ENCODE measurements around the gene RDH16.
"Not testable (repeated sequence)": the region's sequence is repeated elsewhere in the genome, so short reads cannot be mapped to it uniquely, and the experiment has no call there.

RDH16 gene

DNA sequence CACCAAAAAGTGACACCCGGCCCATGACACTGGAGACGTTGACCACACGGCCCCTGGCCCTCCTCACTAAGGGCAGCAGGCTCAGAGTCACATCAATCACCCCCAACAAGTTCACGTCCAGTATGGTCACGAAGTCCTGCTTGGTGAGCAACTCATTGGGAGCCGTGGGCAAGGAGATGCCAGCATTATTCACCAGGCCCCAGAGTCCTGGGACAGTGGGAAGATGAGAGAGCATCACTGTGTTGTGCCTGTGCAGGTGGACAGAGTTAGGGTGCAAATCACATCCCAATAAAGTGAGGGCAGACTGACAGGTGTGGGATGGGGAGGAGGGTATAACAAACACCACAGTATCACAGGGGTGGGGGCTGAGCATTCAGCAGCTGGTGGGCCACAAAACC lies 2.5 kb downstream of the RDH16 start:
- DNase-seq (ENCODE audit: low read depth in 1 of 2, low spot score in 1 of 2), result no peak

- no peak for DNase-seq (ENCODE audit: low read depth in 1 of 2, low spot score in 1 of 2)
Measured at GRCh38 chr12:56954057-56954957, 3.1 kb downstream of the RDH16 start.

DNA sequence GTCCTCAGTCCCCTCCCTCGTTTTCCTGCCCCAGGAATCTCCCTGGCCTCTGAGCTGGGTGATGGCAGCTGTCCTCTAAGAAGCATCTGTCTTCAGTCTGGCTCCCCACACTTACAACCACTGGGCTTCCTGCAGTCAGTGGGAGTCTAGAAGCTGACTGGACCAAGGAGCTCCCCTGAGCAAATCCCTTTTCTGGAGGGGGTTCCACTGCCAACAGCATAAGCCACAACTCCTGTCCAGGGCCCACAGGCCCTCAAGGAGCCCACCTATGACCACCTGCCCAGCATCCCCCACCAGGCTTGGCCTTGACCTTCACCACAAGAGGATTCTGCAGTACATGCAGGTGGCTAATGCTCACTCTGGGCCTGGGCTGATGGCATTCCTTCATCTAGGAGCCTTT lies 4.1 kb downstream of the RDH16 start:
- DNase-seq (ENCODE audit: low read depth in 1 of 2, low spot score in 1 of 2), result no peak

- DNase-seq (ENCODE audit: low read depth in 1 of 2, low spot score in 1 of 2), result no peak
Measured at GRCh38 chr12:56951582-56952339, 5.6 kb downstream of the RDH16 start.

- DNase-seq (ENCODE audit: low read depth in 1 of 2, low spot score in 1 of 2), result no peak
Measured at GRCh38 chr12:56948881-56949280, 8.5 kb downstream of the RDH16 start.

DNA sequence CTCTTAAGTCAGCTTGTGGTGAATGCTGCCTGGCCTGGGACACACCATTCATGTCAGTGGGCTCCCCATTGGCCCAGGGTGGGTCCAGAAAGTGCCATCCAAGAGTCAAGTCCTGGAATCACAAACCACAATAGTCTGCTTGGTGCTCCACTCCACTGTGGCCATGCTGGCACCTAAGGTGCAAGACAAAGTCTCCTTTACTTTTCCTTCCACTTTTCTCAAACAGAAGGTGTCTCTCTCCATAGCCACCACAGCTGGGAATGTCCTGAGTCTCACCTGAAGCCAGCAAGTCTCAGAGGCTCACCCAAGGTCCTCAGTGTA lies 9.0 kb downstream of the RDH16 start:
- DNase-seq (ENCODE audit: low read depth in 1 of 2, low spot score in 1 of 2), result no peak

GRCh38 chr12:56947633-56948456 lies 9.6 kb downstream of the RDH16 start:
- DNase-seq (ENCODE audit: low read depth in 1 of 2, low spot score in 1 of 2), result no peak

DNA sequence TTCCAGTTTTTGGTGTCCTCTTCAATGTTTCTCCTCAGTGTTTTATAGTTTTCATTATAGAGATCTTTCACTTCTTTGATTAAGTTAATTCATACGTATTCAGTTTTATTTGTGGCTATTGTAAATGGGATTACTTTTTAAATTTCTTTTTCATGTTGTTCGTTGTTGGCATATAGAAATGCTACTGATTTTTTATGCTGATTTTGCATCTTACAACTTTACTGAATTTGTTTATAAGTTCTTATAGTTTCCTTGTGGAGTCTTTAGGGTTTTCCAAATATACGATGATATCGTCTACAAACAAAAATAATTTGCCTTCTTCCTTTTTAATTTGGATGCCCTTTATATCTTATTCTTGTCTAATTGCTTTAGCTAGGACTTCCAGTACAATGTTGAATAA lies 13.5 kb downstream of the RDH16 start:
- DNase-seq (ENCODE audit: low read depth in 1 of 2, low spot score in 1 of 2), result no peak

GRCh38 chr12:56943374-56943773 lies 14.0 kb downstream of the RDH16 start:
- DNase-seq (ENCODE audit: low read depth in 1 of 2, low spot score in 1 of 2), result not testable (repeated sequence)

DNA sequence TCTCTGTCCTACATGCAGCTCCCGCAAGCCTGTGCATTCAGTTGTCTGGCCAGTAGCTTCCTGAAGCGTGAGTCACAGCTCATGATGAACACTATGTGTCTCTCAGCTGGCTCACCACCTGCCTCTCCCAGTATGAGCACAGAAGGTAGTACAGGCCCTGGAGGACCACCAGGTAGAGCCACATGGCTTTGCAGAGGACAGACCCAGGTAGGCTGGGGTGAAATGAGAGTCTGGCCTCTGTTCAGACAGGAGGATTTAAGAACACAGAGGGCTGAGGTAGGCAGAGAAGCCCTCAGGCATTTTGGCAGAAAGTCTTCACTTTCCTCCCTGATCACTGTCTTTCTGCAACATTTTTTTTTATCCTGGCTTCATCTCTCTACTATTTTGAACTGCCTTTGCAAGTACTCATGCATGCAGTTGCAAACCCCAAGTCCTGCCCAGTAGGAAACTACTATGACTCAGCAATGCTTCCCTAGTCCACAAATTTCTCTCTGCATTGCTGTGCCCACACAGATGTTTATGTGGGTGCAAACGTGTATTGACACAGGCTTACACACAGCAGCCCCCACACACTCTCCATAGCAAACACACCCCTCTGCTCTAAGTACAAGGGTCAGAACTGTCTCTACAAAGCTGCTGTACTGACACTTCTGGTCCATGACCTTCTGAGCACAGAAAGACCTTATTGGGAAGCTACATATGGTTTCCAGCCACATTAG lies 15.9 kb downstream of the RDH16 start:
- DNase-seq (ENCODE audit: low read depth in 1 of 2, low spot score in 1 of 2), result no peak

DNA sequence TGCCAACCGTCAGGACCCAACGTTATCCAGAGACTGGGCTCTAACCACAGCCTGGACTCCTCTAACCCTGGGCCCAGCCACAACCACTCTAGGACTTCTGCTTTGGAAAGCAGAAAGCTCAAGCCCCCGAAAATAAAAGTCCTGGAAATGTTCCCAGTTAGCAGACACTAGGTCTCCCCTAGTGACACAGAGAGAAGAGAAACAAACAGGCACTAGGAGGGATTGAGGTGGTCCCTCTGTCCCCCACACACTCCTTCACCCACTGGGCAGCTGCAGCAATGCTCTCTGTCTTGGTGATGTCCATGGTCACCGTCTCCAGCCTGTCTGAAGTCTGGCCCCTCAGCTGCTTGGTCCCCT lies 16.5 kb downstream of the RDH16 start:
- not testable (repeated sequence) for DNase-seq (ENCODE audit: low read depth in 1 of 2, low spot score in 1 of 2)

GRCh38 chr12:56935752-56936151 lies 21.7 kb downstream of the RDH16 start:
- no peak for DNase-seq (ENCODE audit: low read depth in 1 of 2, low spot score in 1 of 2)

GRCh38 chr12:56935157-56935556 lies 22.3 kb downstream of the RDH16 start:
- no peak for DNase-seq (ENCODE audit: low read depth in 1 of 2, low spot score in 1 of 2)

DNA sequence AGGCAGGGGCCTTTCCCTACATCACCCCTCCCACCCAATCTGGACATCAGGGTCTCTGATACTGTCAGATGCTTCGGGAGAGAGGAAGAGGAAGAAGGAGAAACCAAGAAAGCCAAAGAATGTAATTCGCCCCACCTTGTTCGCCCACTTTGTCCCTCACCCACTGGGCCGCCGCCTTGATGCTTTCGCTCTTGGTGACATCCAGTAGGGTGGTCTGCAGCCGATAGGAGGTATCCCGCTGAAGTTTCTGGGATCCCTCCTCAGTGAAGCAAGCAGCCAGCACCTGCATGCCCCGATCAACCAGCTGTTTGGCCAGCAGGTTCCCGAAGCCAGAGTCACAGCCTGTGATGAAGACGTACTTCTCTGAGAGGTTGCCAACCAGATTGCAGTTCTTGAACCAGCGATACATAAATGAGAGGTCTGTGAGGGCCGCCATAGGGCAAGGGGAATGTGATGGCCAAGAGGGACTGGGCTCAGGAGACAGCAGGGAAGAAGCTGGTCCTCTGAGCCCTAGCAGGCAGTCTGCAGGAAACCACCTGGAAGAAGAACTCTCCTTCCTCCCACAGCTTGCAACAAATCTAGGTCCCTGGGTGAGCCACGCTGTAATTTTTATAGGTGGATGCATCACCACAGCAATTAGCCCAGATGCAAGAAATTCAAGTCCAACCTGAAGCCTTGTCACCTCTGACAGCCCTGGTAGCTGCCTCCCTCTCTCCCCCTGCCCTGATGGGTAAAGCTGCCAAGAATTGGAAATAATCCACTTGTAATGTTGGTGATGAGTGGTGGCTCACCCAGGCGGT lies 23.4 kb downstream of the RDH16 start, which contains the start of gene SDR9C7:
SDR9C7 (minus strand) TSS at position 583 of the 800 bp plus-strand sequence; CDS start at position 436, 147 bp downstream.
- DNase-seq (ENCODE audit: low read depth in 1 of 2, low spot score in 1 of 2), result no peak

DNA sequence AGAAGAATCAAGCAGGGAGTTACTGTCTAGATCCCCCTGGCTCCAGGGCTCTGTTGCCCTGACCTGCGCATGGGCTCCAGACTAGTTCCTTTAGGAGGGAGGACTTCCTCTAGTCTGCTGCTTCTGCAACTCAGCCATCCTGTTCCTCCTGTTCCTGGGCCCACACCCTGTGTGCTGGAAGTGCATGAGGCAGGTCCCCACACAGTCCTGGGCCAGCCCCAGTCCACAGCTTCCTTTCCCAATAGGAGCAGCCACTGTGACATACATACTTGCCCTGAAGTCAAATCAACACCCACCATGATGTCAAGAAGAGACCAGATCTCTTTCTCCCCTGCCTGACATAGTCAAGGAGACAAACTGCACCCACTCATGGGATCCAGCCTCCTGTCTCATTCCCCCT lies 24.5 kb downstream of the RDH16 start:
- DNase-seq (ENCODE audit: low read depth in 1 of 2, low spot score in 1 of 2), result no peak

- no peak for DNase-seq (ENCODE audit: low read depth in 1 of 2, low spot score in 1 of 2)
Measured at GRCh38 chr12:56932146-56932545, 25.3 kb downstream of the RDH16 start.

DNA sequence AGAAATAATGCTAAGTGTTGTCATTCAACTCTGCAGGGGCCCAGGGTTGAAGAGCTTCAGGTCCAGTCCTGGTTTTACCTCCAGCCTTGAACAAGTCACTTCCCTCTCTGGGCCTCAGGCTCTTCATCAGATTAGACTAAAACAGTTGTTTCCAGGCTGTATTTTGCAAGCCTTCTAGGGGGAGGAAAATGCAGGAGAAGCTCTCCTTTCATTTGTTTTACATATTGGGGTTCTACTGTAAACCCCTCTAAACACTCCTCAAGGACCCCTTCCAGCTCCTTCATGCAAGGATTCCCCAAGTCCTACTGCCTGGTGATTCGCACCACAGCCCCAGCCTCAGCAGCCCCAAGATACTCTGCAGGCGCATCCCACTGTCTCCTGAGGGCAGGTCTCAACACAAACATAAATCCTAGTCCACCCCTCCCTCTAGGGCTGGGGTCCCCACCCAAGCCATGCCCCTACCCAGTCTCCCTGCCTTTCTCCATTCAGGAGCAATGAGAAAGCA lies 25.9 kb downstream of the RDH16 start:
- no peak for DNase-seq (ENCODE audit: low read depth in 1 of 2, low spot score in 1 of 2)

DNA sequence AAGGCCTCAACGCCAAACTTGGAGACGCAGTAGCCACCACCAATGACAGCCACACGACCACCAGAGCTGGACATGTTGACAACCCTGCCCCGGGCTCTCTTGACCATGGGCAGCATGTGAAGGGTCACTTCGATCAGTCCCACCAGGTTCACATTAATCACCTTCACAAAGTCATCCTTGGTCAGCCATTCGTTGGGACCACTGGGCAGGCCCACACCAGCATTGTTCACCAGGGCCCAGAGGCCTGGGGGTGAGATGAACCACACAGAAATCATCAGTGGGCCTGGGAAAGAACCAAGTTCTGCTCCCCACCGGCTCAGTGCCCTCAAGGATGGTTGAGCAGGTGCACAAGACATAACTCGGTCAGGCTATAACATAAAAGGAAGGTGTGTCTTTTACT lies 27.2 kb downstream of the RDH16 start:
- no peak for DNase-seq (ENCODE audit: low read depth in 1 of 2, low spot score in 1 of 2)

DNA sequence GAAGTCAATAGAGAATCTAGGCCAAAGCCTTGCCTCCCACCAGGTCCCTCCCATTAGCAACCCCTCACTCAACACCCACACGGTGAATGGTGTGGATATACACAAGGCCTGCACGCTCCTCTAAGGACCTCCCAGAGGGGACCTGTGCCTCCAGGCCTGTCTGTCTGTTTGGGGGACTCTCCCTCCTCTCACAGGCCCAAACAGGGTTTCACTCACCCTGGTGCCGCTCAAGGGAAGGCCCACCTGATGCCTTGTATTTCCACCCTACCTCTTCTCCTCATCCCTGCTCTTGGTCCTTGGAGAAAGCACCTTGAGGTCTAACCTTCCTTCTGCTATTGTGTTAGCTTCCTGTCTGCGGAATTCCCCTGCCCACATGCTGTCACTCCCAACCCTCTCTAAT lies 27.6 kb downstream of the RDH16 start:
- DNase-seq (ENCODE audit: low read depth in 1 of 2, low spot score in 1 of 2), result no peak

GRCh38 chr12:56928262-56928661 lies 29.1 kb downstream of the RDH16 start:
- DNase-seq (ENCODE audit: low read depth in 1 of 2, low spot score in 1 of 2), result no peak

Measured in activated T-helper 1 cell treated with anti-CD3 and anti-CD28 coated beads, Interleukin-2, amount 50 U/mL, for 16 hours (primary cell).